GM10248 (cell line): ENCODE results near the gene SCN5A.

Experiments used
- CTCF ChIA-PET: fragments of 300-600 bp; sonication (Branson Sonifier 250); formaldehyde crosslinking; extraction: SDS; loops from one replicate; lab custom pipeline; 2021; ENCODE audit warnings: antibody characterized with exemption; lab: Yijun Ruan, JAX
- POLR2A ChIA-PET: fragments of 350-650 bp; sonication (Branson Sonifier 250); formaldehyde crosslinking; extraction: SDS; loops from one replicate; lab custom pipeline; 2020; ENCODE audit warnings: antibody characterized with exemption; lab: Yijun Ruan, JAX
- DNase-seq: peaks from one replicate; pipeline ENCODE4 v3.0.0; 2012; ENCODE audit errors: extremely low spot score
- CTCF ChIP-seq: IDR thresholded peaks from 2 replicates; pipeline ENCODE4 v1.5.1; 2012; ENCODE audit warnings: mild to moderate bottlenecking, low read depth; ENCODE audit errors: extremely low read depth, missing control alignments, control extremely low read depth

SCN5A gene

GRCh38 chr3:38587548-38588131 lies 61.8 kb downstream of the SCN5A start:
- ChIA-PET CTCF (interaction anchor here (1.6 kb wide), 1 partner anchor 9 kb away, joined by 6 read pairs; no protein-coding TSS in a partner anchor), POLR2A (no interaction called here)
- DNase-seq, result no peak
- no peak for TF ChIP-seq CTCF

DNA sequence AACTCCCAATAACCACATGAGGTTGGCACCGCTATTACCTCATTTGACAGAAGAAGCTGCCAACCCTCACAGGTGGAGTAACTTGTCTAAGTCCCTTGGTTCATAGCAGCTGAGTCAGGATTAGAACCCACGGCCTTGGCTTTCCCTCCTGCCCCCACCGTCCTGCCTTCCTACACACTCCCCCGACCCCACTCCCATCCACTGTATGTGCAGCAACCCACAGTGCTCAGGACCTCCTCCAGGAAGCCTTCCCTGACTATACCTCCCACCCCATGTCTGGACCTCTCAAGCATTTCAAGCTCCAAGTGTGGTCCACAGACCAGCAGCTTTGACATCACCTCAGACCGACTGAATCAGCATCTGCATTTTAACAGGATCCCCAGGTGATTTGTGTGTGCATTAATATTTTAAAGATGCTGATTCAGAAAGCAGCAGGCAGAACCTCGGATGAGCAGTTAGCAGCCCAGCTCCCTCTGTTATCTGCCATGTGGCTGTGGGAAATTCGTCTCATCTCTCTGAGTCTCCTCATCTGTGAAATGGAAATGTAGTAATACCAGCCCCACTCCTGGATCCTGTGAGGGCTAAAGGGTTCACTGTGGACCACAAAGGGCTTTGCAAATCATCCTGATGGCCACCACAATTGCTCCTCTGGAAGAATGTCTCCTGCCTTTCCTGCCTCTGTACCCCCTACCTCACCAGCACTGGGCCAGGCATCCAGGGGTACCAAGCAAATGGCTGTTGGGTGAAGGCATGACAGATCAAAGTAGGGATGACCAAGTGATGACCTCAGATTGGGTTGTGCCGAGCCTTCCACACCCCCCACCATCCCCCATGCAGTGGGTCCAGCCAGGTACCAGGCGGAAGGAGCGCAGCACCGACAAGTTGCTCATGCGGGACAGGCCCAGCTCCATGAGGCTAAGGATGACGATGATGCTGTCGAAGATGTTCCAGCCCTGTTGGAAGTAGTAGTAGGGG lies 62.7 kb downstream of the SCN5A start:
- TF ChIP-seq CTCF, result no peak
- ChIA-PET CTCF (interaction anchor here (1.6 kb wide), 1 partner anchor 10 kb away, joined by 6 read pairs; no protein-coding TSS in a partner anchor), POLR2A (no interaction called here)
- no peak for DNase-seq

DNA sequence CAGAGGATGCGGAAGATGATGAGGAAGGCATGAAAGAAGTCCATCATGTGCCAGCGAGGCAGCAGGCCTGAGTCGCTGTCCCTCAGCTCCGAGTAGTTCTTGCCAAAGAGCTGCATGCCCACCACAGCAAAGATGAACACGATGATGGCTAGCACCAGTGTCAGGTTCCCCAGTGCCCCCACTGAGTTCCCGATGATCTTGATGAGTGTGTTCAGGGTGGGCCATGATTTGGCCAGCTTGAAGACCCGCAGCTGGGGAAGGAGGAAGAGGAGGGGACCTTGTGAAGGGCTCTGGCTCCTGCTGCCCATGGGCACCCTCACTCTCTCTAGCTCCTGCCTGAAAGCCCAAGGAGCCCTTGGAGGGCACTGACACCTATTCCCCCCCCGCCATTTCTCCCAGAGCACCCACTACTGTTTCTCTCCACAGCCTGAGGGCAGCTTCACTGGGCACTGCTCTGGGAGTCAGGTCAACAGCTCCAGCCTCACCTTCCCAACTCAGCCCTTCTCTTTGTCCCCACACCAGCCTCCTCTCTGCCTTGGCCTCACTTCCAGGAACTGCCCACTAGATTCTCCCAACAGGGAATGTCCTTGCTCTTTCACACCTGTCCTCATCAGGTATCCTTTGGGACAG lies 63.6 kb downstream of the SCN5A start:
- ChIA-PET CTCF (interaction anchor here (0.8 kb wide), 2 partner anchors 8 to 10 kb away, joined by 3 to 4 read pairs; no protein-coding TSS in a partner anchor), POLR2A (no interaction called here)
- TF ChIP-seq CTCF, result no peak
- DNase-seq, result no peak

DNA sequence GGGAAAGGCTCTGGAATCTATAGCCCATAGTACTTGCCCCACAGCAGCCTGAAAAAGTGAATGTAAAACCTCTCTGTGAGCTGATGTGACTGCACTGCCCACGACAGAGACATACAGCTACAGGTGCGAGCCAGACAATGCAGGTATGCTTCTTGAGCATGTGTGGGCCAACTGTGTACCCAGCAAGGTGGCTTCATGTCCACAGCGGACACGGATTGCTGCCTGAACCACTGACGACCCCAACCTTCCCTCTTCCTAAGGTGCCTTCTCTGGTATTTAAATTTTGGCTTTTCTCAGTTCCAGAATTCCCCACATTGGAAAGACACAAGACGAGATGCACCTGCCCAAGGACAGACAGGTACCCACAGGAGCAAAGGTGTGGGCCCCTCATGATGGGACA lies 65.8 kb downstream of the SCN5A start:
- DNase-seq, result no peak
- ChIA-PET CTCF (no interaction called here), POLR2A (interaction anchor here (0.6 kb wide), 1 partner anchor 211 kb away, joined by 5 read pairs; no protein-coding TSS in a partner anchor)
- no peak for TF ChIP-seq CTCF

DNA sequence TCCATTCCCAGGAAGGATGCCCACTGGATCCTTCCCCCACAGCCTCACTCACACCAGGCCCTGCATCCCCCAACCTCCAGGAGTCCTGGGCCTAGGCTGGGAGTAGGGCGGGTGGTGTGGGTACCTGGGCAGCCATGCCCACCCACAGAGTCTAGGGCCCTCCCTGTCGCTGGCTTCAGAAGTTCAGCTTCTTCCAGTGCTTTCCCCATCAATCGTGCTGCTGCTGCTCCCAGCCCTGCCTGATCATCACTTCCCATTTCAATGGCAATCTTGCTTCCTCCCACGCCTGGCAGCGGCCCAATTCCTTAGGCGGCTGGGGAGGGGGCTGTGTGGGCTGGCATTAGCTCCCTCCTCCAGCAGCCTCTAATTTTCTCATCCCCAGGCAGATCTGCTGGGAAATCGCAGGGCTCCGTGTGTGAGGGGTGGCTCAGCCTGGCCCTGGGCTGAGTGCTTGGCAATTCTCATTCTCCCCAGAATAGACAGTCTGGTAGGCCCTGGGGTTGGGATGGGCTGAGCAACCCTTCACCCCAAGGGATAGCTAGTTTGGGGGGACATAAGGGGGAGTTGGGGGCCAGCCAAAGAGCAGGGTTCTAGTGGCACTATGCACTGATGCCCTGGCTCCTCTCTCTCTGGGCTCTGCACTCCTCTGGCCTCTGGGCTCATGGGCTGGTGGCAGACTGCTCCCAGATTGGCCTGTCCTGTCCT lies 66.4 kb downstream of the SCN5A start:
- TF ChIP-seq CTCF, result no peak
- ChIA-PET POLR2A (no interaction called here), CTCF (interaction anchor here (1.3 to 1.5 kb wide), 2 partner anchors 16 to 61 kb away, joined by 3 read pairs; no protein-coding TSS in a partner anchor)
- DNase-seq, result no peak
